ENCODE measurements around the gene RETN. TPM values are rescaled to one million over a fixed set of nuclear protein-coding genes. Genes with fewer than 3 reads are reported as not detected.

Gene RETN
- total RNA-seq, 6 experiments from 2014 or later = not detected

- H3K4me3 Mint-ChIP-seq = no peak overlapping the region
- peaks cover 10% of the 10 kb centered on the region for H3K27me3 Mint-ChIP-seq (ENCODE audit: insufficient read depth)
- TF ChIP-seq CTCF (IDR thresholded peaks at IDR 0.05) = no peak
Measured at GRCh38 chr19:7644550-7644877, 24.3 kb upstream of the RETN start.

GRCh38 chr19:7645163-7645562 lies 23.7 kb upstream of the RETN start:
- Mint-ChIP-seq H3K36me3 (ENCODE audit: low read depth) (no peaks in the 10 kb centered on the region), H3K4me1 (ENCODE audit: low read depth) (no peaks in the 10 kb centered on the region), H3K4me3 (no peak overlapping the region), H3K9me3 (no peaks in the 10 kb centered on the region), H3K27ac (no peak overlapping the region), H3K27me3 (ENCODE audit: insufficient read depth) (peaks cover 10% of the 10 kb centered on the region; the same call in 1 of the 2 replicates)
- no peak for DNase-seq
- no peak for TF ChIP-seq CTCF (IDR thresholded peaks at IDR 0.05)

More at GRCh38 chr19:7644550-7644877, 24.3 kb upstream of the RETN start:
- Mint-ChIP-seq H3K27ac (no peak overlapping the region), H3K9me3 (peaks cover 4% of the 10 kb centered on the region; the same call in 1 of the 2 replicates), H3K4me1 (ENCODE audit: low read depth) (no peaks in the 10 kb centered on the region), H3K36me3 (ENCODE audit: low read depth) (no peaks in the 10 kb centered on the region)
- DNase-seq = no peak

GRCh38 chr19:7645656-7646425 lies 23.0 kb upstream of the RETN start:
- Mint-ChIP-seq H3K9me3 (no peaks in the 10 kb centered on the region), H3K4me3 (no peak overlapping the region), H3K4me1 (ENCODE audit: low read depth) (no peaks in the 10 kb centered on the region), H3K27ac (no peak overlapping the region), H3K36me3 (ENCODE audit: low read depth) (no peaks in the 10 kb centered on the region), H3K27me3 (ENCODE audit: insufficient read depth) (peaks cover 10% of the 10 kb centered on the region)
- DNase-seq = no peak
- TF ChIP-seq CTCF (IDR thresholded peaks at IDR 0.05) = no peak

- no peak overlapping the region for H3K27ac Mint-ChIP-seq
- H3K36me3 Mint-ChIP-seq (ENCODE audit: low read depth) = no peaks in the 10 kb centered on the region
- TF ChIP-seq CTCF (IDR thresholded peaks at IDR 0.05) = no peak
- no peaks in the 10 kb centered on the region for H3K9me3 Mint-ChIP-seq
- H3K4me3 Mint-ChIP-seq = no peak overlapping the region
- peaks cover 10% of the 10 kb centered on the region for H3K27me3 Mint-ChIP-seq (ENCODE audit: insufficient read depth)
- H3K4me1 Mint-ChIP-seq (ENCODE audit: low read depth) = no peaks in the 10 kb centered on the region
- DNase-seq = no peak
Measured at GRCh38 chr19:7646426-7646700, 22.5 kb upstream of the RETN start.

DNA sequence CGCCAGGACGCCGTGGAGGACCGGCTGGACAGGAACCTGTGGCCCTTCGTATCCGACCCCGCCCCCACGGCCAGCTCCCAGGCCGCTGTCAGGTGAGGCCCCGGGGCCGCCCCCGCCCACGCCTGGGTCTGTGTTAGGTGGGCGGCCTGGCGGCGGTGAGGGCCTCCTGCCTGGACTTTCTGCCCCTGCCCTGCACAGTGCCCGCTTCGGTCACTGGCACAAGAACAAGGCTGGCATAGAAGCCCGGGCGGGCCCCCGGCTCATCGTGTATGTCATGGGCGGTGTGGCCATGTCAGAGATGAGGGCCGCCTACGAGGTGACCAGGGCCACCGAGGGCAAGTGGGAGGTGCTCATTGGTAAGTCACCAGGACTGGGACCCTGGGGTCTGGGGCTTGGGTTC lies 21.7 kb upstream of the RETN start:
- TF ChIP-seq CTCF (IDR thresholded peaks at IDR 0.05) = no peak
- H3K27ac Mint-ChIP-seq = no peak overlapping the region
- DNase-seq = no peak
- H3K36me3 Mint-ChIP-seq (ENCODE audit: low read depth) = no peaks in the 10 kb centered on the region
- H3K4me1 Mint-ChIP-seq (ENCODE audit: low read depth) = peaks cover 3% of the 10 kb centered on the region
- no peaks in the 10 kb centered on the region for H3K9me3 Mint-ChIP-seq
- H3K27me3 Mint-ChIP-seq (ENCODE audit: insufficient read depth) = peaks cover 10% of the 10 kb centered on the region
- H3K4me3 Mint-ChIP-seq = no peak overlapping the region

Measured in HFFc6 (cell line).